K562 (cell line): ENCODE data around the gene IL4I1. TPM values are rescaled to one million over a fixed set of nuclear protein-coding genes. Genes with fewer than 3 reads are reported as not detected.
A peak's percentile ranks its signal among the peaks of the same experiment; 100 is the strongest.

Experiments
- BHLHE40 ChIP-seq: IDR thresholded peaks from 2 replicates; pipeline ENCODE4 v1.6.1; 2011; ENCODE audit warnings: low read length, improper control_type of control experiment
- C11orf30 ChIP-seq: fragments of 450-650 bp; IDR thresholded peaks from 2 replicates; pipeline ENCODE4 v1.6.1; 2016; ENCODE audit warnings: low read depth, mild to moderate bottlenecking
- ELF4 ChIP-seq: fragments of 450-650 bp; formaldehyde crosslinking; IDR thresholded peaks from 2 replicates; pipeline ENCODE4 v1.4.0; 2022; ENCODE audit warnings: missing genetic modification characterization
- ESRRA ChIP-seq: fragments of 450-650 bp; IDR thresholded peaks from 2 replicates; pipeline ENCODE4 v1.6.1; 2014; ENCODE audit warnings: low read depth, mild to moderate bottlenecking, moderate library complexity, borderline replicate concordance
- EZH2 ChIP-seq: IDR thresholded peaks from 2 replicates; pipeline ENCODE4 v1.6.1; 2012; ENCODE audit warnings: low read depth, mild to moderate bottlenecking, inconsistent platforms, low read length, borderline replicate concordance
- GMEB1 ChIP-seq: fragments of 250-450 bp; sonication (Bioruptor Pico); IDR thresholded peaks from 2 replicates; pipeline ENCODE4 v1.4.0; 2020; ENCODE audit warnings: mild to moderate bottlenecking
- KAT8 ChIP-seq: fragments of 450-650 bp; IDR thresholded peaks from 2 replicates; pipeline ENCODE4 v1.6.1; 2016; ENCODE audit warnings: low read depth, mild to moderate bottlenecking
- MAFK ChIP-seq: IDR thresholded peaks from 2 replicates; pipeline ENCODE4 v1.6.1; 2011; ENCODE audit warnings: low read length, improper control_type of control experiment
- PURB ChIP-seq: sonication (generic); formaldehyde crosslinking; IDR thresholded peaks from 2 replicates; pipeline ENCODE4 v1.9.0; 2021; ENCODE audit warnings: low read depth, mild to moderate bottlenecking, missing genetic modification reagents
- RBFOX2 ChIP-seq: fragments of 200-400 bp; formaldehyde crosslinking; IDR thresholded peaks from 2 replicates; pipeline ENCODE4 v1.6.1; 2017; ENCODE audit warnings: low read depth, mild to moderate bottlenecking, low read length, moderate library complexity
- RFX5 ChIP-seq: IDR thresholded peaks from 2 replicates; pipeline ENCODE4 v1.6.1; 2011; ENCODE audit warnings: low read depth, mild to moderate bottlenecking, improper control_type of control experiment, low read length
- SP2 ChIP-seq: IDR thresholded peaks from 2 replicates; pipeline ENCODE4 v1.6.1; 2011; ENCODE audit warnings: mild to moderate bottlenecking, low read depth, low read length, moderate library complexity; ENCODE audit not compliant: poor library complexity, severe bottlenecking; ENCODE audit errors: extremely low read depth
- TCF7L2 ChIP-seq: fragments of 150-350 bp; IDR thresholded peaks from 2 replicates; pipeline ENCODE4 v1.6.1; 2016; ENCODE audit warnings: low read depth, mild to moderate bottlenecking, low read length, moderate library complexity
- U2AF1 ChIP-seq: fragments of 200-400 bp; formaldehyde crosslinking; optimal IDR thresholded peaks from 2 replicates; pipeline ENCODE3; 2017; ENCODE audit warnings: mild to moderate bottlenecking, low read depth, low read length, moderate library complexity
- U2AF2 ChIP-seq: fragments of 200-400 bp; formaldehyde crosslinking; optimal IDR thresholded peaks from 2 replicates; pipeline ENCODE3; 2017; ENCODE audit warnings: low read depth, mild to moderate bottlenecking, low read length
- YY1 ChIP-seq, 3 experiments: IDR thresholded peaks; 2 replicates each; pipeline ENCODE4 v1.6.1; 2011; ENCODE audit warnings: low read length in 2 of 3, mild to moderate bottlenecking in 2 of 3, moderate library complexity in 2 of 3, borderline replicate concordance in 1 of 3, control low read depth in 1 of 3, low read depth in 1 of 3; ENCODE audit not compliant: insufficient read depth in 3 of 3, insufficient replicate concordance in 2 of 3, control insufficient read depth in 1 of 3, insufficient read length in 1 of 3; ENCODE audit errors: extremely low read depth in 1 of 3
- ZBTB49 ChIP-seq: sonication (generic); formaldehyde crosslinking; IDR thresholded peaks from 2 replicates; pipeline ENCODE4 v1.8.0; 2022; ENCODE audit warnings: missing genetic modification reagents, mild to moderate bottlenecking, borderline replicate concordance
- ZBTB7A ChIP-seq: IDR thresholded peaks from 2 replicates; pipeline ENCODE4 v1.6.1; 2011; ENCODE audit warnings: low read depth, mild to moderate bottlenecking, low read length, moderate library complexity, borderline replicate concordance; ENCODE audit not compliant: control insufficient read depth
- ZEB2 ChIP-seq: fragments of 450-650 bp; IDR thresholded peaks from 2 replicates; pipeline ENCODE4 v1.6.1; 2016
- polyA plus RNA-seq, 8 experiments: library from polyadenylated mRNA; depleted of rRNA in 4 of 8; stranded (reverse) in 5 of 8; unstranded in 3 of 8; fragments of >200 nt; fragmentation: Nextera tagmentation in 2 of 8; fragmentation: Illumina TruSeq in 1 of 8; extraction: Ambion mirVana in 2 of 8; extraction: Trizol in 1 of 8; gene quantifications; 2 replicates each; pipeline versions ENCODE4 v1.2.1 to v1.2.3, GENCODE V29; 2011 to 2014; ENCODE audit warnings: inconsistent platforms in 1 of 8, missing spikeins in 1 of 8
- total RNA-seq, 7 experiments: library from RNA; depleted of rRNA in 6 of 7; stranded (reverse); fragments of >200 nt in 6 of 7; fragmentation: Illumina TruSeq in 2 of 7; extraction: Trizol in 2 of 7; gene quantifications; 2 replicates each; pipeline versions ENCODE4 v1.2.1 to v1.2.3, GENCODE V29; 2011 to 2021; ENCODE audit warnings: low replicate concordance in 1 of 7
- TF ChIP-seq, protein P1 (sequence below): fragments of 200-800 bp; sonication (Bioruptor generic); IDR thresholded peaks from 2 replicates; pipeline ENCODE4 v1.6.1; 2017; ENCODE audit warnings: missing genetic modification characterization, missing compliant biosample characterization

Gene IL4I1
- total and polyA plus RNA-seq, 9 of the 15 experiments (the other 6 are each of a cell fraction or from before 2014, with no cell fraction given): 0.06 to 0.95 (median 0.43) TPM; not detected in 2

GRCh38 chr19:49877879-49878743, 18.6 kb downstream of the IL4I1 start (continued):
- TF ChIP-seq, protein P1, sequence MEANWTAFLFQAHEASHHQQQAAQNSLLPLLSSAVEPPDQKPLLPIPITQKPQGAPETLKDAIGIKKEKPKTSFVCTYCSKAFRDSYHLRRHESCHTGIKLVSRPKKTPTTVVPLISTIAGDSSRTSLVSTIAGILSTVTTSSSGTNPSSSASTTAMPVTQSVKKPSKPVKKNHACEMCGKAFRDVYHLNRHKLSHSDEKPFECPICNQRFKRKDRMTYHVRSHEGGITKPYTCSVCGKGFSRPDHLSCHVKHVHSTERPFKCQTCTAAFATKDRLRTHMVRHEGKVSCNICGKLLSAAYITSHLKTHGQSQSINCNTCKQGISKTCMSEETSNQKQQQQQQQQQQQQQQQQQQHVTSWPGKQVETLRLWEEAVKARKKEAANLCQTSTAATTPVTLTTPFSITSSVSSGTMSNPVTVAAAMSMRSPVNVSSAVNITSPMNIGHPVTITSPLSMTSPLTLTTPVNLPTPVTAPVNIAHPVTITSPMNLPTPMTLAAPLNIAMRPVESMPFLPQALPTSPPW (CRISPR knock-in tag): peak; percentile 90
- no peak for TF ChIP-seq SP2
- TF ChIP-seq EZH2: no peak
- TF ChIP-seq ZEB2: peak; percentile 59; the same call in 1 of the 2 replicates
- TF ChIP-seq GMEB1 (CRISPR knock-in tag): no peak
- peak in 1 of 3 experiments; percentile 30 for TF ChIP-seq YY1 (IDR thresholded peaks at IDR 0.05; ENCODE audit: borderline replicate concordance in 1 of 3, control insufficient read depth in 1 of 3, extremely low read depth in 1 of 3, insufficient read depth in 3 of 3, insufficient read length in 1 of 3, insufficient replicate concordance in 2 of 3, low read depth in 1 of 3, low read length in 2 of 3)
- peak; percentile 11; the same call in 1 of the 2 replicates for TF ChIP-seq ZBTB7A
- TF ChIP-seq U2AF2: no peak
- peak; percentile 41; the same call in 1 of the 2 replicates for TF ChIP-seq C11orf30
- TF ChIP-seq ELF4 (CRISPR knock-in tag): 0 out of 2 replicates have a peak, but pooled peaks have one; percentile 10
- no peak for TF ChIP-seq PURB (CRISPR knock-in tag)
- no peak for TF ChIP-seq TCF7L2
- no peak for TF ChIP-seq MAFK
- TF ChIP-seq RBFOX2: peak; percentile 60
- no peak for TF ChIP-seq ESRRA
- no peak for TF ChIP-seq ZBTB49
- TF ChIP-seq KAT8: no peak
- TF ChIP-seq U2AF1: no peak
- TF ChIP-seq BHLHE40: peak; percentile 26
- TF ChIP-seq RFX5: no peak
